LNCaP clone FGC (cell line): ENCODE results near the gene TMEM238.

Experiments
- DNase-seq: peaks from one replicate; pipeline ENCODE4 v3.0.0-alpha.2; 2011; ENCODE audit warnings: low read depth
- H3K4me3 ChIP-seq: 2 replicates; pipeline ENCODE4 v1.5.1; 2011; ENCODE audit warnings: mild to moderate bottlenecking, low read depth, low read length, control low read depth
- TF ChIP-seq, protein P1 (sequence below): IDR thresholded peaks from 2 replicates; pipeline ENCODE4 v1.5.1; 2012; ENCODE audit warnings: mild to moderate bottlenecking; ENCODE audit not compliant: control insufficient read depth, insufficient read depth; ENCODE audit errors: extremely low read depth

Gene TMEM238

DNA sequence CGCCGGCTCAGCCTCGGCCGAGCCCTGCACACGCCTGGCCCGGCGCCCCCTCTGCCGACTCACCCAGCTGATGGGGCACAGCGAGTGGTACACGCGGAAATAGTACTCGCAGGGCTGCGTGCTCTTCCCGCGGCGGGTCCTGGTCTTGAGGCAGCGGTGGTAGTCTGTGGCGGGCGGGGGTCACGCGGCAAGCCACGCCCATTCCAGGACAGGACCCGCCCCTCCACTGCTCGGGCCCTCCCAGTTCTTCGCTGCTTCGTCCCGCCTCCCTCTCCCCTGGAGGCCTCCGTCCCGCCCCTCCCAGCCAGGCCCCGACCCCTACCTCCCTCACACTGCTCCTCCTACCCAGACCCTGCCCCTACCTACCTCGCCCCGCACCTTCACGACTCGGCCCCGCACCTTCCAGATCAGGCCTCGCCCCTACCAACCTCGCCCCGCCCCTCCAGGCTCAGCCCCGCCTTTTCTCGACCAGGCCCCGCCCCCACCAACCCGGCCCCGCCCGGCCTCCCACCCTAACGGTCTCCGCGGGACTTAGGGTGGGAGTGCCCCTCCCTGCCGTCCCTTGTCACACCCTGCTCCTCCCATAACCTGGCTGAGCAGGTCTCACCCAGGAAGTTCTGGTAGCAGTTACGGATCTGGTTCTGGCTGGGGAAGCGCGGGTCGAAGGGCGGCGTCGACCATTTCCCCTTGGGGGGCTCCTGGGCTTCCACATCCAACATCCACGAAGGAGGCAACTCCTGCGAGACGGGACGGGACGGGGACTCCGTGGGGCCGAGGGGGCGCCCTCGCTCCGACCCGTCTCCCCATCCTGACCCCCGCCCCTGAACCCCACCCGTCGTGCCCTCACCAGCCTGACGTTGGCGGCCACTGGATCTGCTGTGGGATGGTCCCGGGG is 30.0 kb downstream of the TMEM238 start:
- H3K4me3 ChIP-seq, result peak overlapping the region; percentile 36
- TF ChIP-seq, protein P1, sequence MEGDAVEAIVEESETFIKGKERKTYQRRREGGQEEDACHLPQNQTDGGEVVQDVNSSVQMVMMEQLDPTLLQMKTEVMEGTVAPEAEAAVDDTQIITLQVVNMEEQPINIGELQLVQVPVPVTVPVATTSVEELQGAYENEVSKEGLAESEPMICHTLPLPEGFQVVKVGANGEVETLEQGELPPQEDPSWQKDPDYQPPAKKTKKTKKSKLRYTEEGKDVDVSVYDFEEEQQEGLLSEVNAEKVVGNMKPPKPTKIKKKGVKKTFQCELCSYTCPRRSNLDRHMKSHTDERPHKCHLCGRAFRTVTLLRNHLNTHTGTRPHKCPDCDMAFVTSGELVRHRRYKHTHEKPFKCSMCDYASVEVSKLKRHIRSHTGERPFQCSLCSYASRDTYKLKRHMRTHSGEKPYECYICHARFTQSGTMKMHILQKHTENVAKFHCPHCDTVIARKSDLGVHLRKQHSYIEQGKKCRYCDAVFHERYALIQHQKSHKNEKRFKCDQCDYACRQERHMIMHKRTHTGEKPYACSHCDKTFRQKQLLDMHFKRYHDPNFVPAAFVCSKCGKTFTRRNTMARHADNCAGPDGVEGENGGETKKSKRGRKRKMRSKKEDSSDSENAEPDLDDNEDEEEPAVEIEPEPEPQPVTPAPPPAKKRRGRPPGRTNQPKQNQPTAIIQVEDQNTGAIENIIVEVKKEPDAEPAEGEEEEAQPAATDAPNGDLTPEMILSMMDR, result no peak
- DNase-seq, result no peak

DNA sequence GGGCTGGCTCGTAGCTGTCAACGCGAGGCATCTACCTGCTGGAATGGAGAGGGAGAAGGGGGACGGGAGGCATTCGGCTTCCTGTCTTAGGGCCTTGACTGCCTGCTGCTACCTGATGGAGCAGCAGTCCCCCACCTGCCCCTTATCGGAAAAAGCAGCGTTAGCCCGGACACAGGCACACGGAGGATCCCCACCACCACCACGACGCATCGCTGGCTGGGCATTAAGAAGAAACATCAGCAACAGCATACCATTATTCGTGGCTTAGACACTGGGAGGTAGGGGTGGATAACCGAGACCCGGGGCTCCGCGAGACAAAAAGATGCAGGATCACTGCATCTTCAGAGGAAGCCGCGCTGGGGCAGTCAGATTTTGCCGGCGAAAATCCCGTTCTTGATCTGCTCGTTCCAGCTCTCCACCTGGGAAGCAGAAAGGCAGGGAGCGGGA is 30.7 kb downstream of the TMEM238 start:
- peak overlapping the region; percentile 36 for H3K4me3 ChIP-seq
- TF ChIP-seq, protein P1, result no peak
- DNase-seq, result no peak

DNA sequence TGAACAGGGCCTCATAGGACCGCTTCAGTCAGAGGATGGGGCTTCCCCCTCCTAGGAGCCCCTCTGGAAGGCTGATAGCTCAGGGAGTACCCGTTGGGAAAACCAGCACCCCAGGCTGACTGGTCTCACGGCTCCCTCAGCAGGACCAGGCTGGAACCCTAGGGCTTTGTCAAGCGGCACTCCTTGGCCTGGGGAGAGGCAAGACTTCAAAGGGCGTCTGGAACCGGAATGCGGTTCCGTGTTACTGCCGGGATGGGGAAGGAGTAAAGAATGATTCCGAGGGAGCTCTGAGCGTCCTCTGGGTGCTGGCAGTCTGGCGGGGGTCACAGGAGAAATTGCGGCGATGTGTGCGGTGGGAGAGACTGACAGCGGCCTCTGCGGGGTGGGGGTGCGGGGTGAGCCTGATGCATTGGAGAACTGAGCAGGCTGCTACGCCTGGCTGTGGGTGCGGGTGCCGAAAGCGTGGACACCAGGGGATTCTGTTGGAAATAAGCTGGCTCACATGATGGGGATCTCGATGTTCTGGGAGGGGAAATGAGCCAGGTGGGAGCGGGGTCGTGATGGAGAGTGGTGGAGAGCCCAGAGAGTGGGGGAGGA is 31.4 kb downstream of the TMEM238 start:
- no peak overlapping the region for H3K4me3 ChIP-seq
- no peak for DNase-seq
- TF ChIP-seq, protein P1, result no peak

DNA sequence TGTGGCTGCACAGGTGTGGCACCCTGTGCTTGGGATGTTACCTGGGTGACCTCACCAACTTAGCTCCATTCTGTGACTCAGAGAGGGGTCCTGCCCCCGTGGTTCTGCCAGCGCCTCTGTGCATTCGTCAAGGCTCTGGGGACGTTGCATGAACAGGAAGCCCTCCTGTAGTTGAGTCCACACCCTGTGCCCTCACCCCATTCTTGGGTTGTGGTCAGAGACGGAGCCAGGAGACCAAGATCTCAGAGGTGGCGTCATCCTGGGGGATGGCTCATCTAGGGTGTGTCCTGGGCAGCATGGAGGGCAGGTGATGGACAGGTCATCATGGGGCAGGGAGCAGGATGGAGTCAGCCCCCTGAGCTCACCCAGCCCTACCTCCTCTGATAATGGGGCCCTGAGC is 32.1 kb downstream of the TMEM238 start:
- no peak for DNase-seq
- TF ChIP-seq, protein P1, result no peak
- H3K4me3 ChIP-seq, result no peak overlapping the region

DNA sequence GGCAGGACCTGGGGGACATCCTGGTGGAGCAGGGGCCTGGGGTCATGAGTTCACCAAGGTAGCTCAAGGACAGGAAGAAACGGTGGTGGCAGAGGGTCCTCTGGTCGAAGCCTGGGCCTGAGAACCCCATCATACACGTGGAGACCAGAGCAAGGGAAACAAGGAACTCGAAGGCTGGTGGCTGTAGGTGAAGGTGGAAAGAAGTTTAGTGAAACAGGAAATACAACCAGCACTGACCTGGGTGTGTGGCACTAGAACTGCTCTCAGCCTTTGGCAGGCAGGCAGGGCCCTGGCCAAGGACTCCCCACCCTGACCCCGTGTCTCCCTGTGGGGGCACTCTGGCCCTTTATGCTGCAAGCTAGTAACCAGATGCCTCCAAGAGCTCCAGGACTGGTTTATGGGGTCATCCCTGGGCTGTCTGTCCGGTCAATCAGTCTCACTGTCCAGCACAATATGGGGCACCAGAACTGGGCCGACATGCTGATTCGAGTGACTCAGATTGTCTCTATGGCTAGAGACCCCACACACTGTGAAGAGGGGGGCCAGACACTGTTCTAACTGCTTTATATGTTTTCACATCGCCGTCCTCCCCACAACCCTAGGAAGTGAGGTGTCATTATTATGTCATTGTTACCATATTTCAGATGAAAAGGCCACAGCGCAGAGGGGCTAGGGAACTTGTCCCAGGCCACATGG is 33.3 kb downstream of the TMEM238 start:
- no peak for DNase-seq
- H3K4me3 ChIP-seq, result no peak overlapping the region
- TF ChIP-seq, protein P1, result no peak

DNA sequence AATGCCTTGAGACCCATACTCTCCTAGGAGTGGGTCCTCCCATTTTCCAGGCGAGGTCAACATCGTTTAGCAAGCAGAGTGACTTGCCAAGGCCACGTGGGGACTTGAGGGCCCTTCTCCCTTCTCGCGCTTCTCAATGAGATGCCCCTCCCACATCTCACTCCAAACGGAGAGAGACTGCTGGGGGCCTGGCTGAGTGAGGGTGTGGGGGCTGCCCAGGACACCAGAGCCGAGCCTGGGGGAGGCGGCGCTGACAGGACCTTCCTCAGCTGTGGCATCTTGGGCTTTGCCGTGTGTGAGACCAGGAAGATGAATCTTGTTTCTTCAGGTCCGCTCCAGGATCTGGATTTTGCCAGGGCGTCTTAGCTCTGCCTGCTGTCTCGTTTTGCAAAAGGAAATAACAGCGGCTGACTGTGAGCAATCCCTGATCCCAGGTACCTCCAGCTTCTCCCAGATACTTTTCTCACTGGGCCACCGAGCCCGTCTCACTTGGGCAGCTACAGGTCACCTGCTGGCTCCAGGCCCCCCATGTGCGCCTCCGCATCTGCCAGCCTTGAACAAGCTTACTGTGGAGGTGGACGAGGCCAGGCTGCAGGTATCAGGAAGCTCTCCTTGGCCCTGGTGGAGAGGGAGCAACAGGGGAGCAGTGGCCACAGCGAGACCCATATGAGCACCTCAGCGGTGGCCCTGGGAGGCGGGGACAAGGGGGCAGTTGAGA is 35.6 kb downstream of the TMEM238 start:
- no peak overlapping the region for H3K4me3 ChIP-seq
- DNase-seq, result no peak
- TF ChIP-seq, protein P1, result no peak
